Epidermal melanocyte (primary cell): Measurements from ENCODE around the gene CAMTA1.

Source experiments
- DNase-seq: peaks from one replicate; pipeline ENCODE4 v3.0.0; 2011; ENCODE audit warnings: low spot score; ENCODE audit not compliant: insufficient read length

The CAMTA1 gene

GRCh38 chr1:7333094-7333493, 547.8 kb downstream of the CAMTA1 start:
- no peak for DNase-seq

- DNase-seq = no peak
Observed at GRCh38 chr1:7333620-7334019, 548.4 kb downstream of the CAMTA1 start.

DNA sequence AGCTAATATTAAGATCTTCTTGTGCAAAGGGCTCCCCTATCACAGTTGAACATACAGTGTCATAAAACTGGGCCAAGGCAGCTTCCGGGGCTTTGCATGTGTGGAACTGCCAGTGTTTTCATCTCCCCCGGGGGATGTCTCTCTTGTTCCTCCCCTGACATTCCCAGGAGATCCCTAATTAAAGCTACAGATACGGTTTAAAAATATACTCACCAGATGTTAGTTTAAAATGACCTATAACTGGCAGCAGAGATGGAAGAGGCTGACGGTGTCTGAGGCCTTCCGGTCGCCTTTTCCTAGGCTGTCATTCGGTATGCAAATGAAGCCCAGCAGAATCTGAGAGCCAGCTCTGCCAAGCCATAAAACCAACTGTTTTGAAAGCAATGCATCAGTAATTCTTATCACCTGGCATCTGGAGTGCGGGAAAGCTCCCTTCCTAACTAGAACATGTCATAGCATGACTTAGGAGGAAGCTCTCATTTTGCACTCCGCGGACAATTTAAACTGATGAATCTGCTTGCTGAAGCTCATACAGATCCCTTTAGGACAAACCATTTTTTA, 549.3 kb downstream of the CAMTA1 start:
- no peak for DNase-seq

GRCh38 chr1:7335224-7335879, 550.1 kb downstream of the CAMTA1 start:
- DNase-seq = no peak

DNA sequence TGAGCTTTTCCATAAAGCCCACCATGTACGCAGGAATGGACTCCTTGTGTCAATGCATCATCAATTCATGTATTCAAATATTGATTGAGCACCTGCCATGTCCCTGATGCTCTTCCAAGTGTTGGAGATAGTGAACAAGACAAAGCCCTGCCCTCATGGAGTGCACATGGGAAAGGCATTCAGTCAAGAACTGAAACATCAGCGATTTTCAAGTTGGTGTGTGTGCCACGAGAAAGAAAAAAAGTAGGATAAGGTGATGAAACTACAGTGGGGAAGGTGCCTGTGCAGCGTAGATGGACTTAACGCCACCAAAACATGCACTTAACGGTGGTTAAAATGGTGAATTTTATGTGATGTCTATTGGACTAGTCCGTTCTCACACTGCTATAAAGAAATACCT, 553.2 kb downstream of the CAMTA1 start:
- DNase-seq = no peak

DNA sequence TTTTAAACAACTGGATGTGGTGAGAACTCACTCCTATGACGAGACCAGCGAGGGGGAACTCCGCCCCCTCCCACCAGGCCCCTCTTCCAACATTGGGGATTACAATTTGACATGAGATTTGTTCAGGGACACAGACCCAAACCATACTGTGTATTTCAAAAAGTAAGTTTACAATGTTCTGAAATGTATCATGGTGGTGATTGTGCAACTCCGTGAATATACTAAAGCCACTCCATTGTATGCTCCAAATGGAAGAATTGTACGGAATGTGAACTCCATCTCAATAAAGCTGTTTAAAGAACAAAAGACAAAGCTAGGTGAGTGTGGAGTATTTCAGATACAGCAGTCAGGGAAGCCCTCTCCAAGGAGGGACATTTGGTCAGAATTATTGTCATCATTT, 553.8 kb downstream of the CAMTA1 start:
- DNase-seq = no peak

- DNase-seq = no peak
Observed at GRCh38 chr1:7339953-7340352, 554.7 kb downstream of the CAMTA1 start.

DNA sequence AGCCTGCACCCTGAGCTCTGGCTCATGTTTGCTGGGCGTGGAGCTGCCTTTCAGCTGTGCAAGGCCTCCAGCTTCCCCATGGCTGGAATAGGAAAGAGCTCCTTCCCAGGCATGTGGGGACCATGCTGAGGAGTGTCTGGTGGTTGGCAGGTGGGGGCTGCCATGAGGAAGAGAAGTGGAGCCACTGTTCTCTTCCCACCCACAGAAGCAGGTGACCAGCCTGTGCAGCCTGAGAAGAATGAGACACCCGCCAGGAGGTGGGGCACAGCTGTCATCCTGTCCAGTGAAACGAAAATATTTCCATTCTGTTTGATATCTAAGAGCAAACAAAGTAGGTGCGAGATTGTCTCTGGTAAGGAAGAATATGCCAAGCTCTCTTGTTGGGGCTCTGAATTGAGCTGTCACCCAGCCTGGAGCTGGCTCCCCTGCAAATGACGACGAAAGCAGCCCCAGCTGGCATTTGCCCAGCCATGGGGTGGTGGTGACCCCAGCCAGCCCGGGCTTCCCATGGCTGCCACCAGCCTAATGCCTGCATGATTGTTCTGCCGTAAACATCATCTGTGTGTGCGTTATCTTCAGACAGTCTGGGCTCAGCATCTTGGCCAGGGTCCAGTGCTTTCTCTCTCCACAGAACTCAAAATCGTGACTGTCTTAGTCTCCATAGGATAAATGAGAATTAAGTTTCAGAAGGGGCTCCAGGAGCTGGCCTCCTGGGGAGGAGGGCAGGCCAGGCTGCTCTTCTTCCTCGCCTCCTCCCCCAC, 556.1 kb downstream of the CAMTA1 start:
- DNase-seq = no peak

- no peak for DNase-seq
Observed at GRCh38 chr1:7343882-7344281, 558.6 kb downstream of the CAMTA1 start.

DNA sequence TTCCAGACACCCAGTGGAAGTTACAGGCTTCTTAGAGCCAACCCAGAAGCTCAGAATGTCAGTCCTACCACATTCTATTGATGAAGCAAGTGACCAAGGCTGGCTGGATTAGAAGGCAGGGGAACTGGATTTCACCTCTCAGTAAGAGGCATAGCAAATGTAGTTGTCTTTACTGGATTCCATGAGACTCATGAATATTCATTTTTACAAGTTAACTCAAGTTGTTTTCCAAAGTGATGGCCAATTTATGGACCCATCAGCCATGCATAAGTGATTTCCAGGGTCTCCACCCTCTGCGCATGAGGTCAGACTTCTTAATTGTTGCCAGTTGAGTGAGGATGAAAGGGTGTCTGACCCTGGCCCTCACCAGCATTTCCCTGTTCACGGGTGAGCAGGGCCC, 559.0 kb downstream of the CAMTA1 start:
- DNase-seq = no peak

DNA sequence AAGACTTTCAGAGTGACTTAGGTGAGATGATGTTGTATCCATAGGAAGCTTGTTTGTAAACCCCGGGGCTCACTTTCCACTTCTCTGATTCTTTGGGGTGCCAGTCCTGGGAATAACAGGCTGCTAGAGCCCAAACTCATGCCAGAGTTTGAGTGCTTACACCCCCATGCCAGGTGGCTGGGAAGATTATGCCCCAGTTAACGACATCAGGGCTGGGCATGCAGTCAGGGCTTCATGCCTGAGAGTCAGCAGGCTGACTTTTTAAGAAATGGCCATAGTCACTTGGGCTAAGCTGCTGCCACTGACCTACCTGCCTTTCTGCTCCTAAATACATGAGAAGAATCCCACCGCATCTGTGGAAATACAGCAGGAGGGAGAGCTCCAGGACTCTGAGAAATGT, 560.3 kb downstream of the CAMTA1 start:
- no peak for DNase-seq

DNA sequence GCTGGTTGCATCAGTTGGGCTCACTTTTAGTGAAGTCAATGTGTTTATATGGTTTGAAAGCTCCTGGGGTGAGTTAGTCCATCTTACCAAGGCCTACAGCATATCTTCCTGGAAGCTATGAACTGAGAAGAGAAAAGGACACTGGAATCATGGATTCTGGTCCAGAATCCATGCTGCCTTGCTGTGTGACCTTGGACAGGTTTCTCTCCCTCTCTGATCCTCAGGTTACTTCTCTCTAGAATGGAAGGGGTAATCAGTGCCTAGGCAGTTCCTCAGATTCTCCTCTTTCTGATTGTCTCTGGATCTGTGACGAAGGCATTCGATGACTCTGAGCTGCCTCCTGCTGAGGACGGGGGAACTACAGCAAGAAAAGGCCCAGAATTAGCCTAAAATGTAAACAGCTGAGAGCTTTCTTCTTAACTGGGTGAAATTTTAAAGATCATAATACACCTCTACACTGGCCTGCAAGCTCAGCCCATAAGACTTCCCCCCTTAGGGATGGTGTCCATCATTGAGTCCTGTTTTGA, 560.9 kb downstream of the CAMTA1 start:
- no peak for DNase-seq

DNA sequence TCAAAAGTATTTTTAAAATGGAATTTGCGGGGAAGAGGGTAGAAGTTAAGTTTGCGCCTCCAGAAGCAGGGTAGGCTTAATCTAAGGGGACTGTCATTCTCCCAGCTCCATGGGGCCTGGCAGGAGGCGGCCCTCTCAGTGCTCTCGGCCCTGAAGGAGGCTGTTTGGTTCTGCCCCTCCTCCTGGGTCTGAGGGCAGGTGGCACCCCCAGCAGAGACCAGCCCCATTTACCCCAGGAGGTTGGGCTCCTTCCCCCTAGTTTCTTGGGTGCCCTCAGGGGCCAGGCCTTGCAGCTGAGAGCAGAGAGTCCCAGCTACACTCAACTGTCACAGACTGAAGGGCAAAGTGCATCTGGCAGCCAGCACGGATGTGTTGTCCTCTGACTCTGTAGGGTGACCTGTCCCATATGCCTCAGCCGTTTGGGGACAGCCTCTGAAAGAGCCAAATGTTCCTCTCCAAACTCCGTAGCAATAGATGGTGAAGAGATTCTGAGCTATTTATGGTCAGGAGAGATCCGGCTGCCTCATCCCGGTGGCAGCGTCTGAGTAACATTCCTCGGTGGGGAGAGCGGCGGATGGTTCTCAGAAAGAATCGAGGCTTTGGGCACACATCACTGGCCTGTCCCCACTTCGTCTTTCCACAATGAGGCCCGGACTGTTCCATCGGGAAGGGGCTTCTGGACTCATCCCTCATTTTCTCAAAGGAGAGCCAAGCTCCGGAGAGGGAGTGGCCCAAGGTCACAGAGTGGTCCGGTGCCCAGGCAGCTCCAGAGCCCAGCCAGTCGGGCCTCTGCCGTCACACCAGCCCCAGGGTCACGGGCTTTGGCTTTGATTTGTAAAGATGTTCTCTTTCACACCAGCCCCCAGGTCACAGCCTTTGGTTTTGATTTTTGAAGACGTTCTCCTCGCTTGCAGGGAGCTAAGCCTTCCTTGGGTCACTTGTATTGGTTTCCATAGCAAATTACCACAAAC, 561.6 kb downstream of the CAMTA1 start:
- no peak for DNase-seq

- no peak for DNase-seq
Observed at GRCh38 chr1:7348073-7348472, 562.8 kb downstream of the CAMTA1 start.

GRCh38 chr1:7348580-7348979, 563.3 kb downstream of the CAMTA1 start:
- no peak for DNase-seq

DNA sequence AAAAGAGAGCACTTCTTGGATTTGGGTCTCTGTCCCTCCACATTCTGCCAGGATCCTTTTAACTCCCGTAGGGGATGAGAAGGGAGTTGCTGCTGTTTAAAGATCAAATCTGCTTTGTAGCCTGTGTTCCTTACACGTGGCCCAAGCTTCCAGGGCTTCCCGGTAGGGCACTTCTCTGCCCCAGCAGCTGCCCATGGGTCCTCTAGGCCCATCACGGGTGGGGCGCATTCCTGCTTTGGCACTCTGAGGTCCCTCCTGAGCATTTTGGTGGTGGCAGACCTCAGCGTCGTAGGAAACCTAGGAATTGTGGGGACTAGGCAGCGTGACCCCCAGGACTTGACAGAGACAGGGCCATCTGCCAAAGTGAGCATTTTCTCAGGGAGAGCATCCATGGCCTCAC, 565.5 kb downstream of the CAMTA1 start:
- DNase-seq = no peak

- DNase-seq = no peak
Observed at GRCh38 chr1:7351649-7352048, 566.4 kb downstream of the CAMTA1 start.

DNA sequence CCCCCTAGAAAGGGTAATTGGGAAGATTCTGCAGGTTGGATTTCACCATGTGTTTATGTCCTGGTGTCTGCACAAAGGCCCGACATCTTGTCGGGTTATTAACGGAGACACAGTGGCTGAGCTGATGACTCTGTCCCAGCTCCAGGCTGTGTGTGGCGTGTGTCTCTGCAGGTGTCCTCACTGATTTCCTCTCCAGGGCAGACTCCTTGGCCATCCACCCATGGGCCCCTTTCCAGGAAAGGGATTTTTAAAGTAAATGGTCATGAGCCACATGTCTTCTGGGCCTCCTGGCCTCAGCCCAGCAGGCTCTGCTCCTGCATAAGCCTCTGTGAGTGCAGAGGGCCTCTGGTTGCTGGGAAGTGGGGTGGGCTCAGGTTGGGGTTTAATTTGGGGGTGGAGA, 567.1 kb downstream of the CAMTA1 start:
- no peak for DNase-seq

DNA sequence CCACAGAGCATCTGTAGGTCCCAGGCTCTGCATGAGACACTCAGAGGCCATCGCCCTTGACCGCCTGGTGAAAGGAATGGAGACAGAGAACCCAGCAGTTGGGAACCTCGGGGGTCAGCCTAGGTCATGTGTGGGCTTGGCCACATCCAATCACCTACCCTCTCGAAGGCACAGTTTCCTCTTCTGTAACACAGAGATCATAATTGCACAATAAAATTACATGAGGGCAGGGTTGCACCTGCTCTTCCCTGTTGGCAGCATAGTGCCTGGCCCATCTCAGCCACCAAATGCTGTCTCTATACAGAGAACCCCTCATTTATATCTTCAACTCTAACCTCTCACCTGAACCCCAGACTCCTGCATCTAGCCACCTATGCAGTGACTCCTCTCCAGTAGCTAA, 567.7 kb downstream of the CAMTA1 start:
- no peak for DNase-seq

- no peak for DNase-seq
Observed at GRCh38 chr1:7355646-7356045, 570.4 kb downstream of the CAMTA1 start.

DNA sequence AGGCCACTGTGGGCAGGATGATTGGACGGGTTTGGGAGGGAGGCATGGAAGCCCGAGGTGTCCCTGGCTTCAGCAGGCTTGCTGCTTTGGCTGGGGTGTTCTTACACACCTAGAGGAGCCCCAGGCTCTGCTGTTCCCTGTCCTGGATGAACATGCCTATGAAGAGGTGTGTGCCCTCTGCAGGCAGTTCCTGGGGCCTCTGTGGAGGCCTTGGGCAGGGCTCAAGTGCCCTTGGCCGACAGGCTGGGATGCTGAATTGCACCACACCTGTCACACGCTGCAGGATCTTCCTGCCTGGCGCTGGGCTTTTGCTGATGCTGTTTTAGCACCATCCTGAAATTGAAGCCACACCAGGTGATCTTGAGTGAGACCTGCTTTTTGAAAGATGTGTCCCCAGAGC, 570.8 kb downstream of the CAMTA1 start:
- no peak for DNase-seq
